Measurements from ENCODE around the gene VPS13A.
A peak's percentile ranks its signal among the peaks of the same experiment; 100 is the strongest.
"Not testable (repeated sequence)": the region's sequence is repeated elsewhere in the genome, so short reads cannot be mapped to it uniquely, and the experiment has no call there.

The VPS13A gene

GRCh38 chr9:77392328-77392727 lies 215.0 kb downstream of the VPS13A start:
- Histone ChIP-seq H3K36me3 (replicated peaks) (no peaks in the 10 kb centered on the region), H3K4me3 (ENCODE audit: low read depth, low read length) (no peak overlapping the region), H3K27ac (no peak overlapping the region), H3K27me3 (replicated peaks) (no peaks in the 10 kb centered on the region)
- in situ Hi-C loops (cut with HindIII; ENCODE audit: low pct_ligation_motif_present, low sequenced_read_pairs), result no loop called here
- no peak for DNase-seq
- no peak for TF ChIP-seq CTCF (IDR thresholded peaks at IDR 0.05; ENCODE audit: low read depth, low read length, missing control alignments)

- peak overlapping the region; percentile 11 for H3K27ac ChIP-seq
- H3K4me3 ChIP-seq (ENCODE audit: low read depth, low read length); H3K27me3 ChIP-seq (replicated peaks); in situ Hi-C loops (cut with HindIII; ENCODE audit: low pct_ligation_motif_present, low sequenced_read_pairs); H3K36me3 ChIP-seq (replicated peaks): not testable (repeated sequence)
- peak; percentile 49 for DNase-seq
These were observed 221.2 kb downstream of the VPS13A start for GRCh38 chr9:77398581-77398980.

GRCh38 chr9:77399964-77400363 lies 222.6 kb downstream of the VPS13A start:
- TF ChIP-seq CTCF (IDR thresholded peaks at IDR 0.05; ENCODE audit: low read depth, low read length, missing control alignments), result no peak
- Histone ChIP-seq H3K27me3 (replicated peaks) (no peaks in the 10 kb centered on the region), H3K4me3 (ENCODE audit: low read depth, low read length) (no peak overlapping the region), H3K27ac (no peak overlapping the region), H3K36me3 (replicated peaks) (no peaks in the 10 kb centered on the region)
- in situ Hi-C loops (cut with HindIII; ENCODE audit: low pct_ligation_motif_present, low sequenced_read_pairs), result no loop called here
- no peak for DNase-seq

DNA sequence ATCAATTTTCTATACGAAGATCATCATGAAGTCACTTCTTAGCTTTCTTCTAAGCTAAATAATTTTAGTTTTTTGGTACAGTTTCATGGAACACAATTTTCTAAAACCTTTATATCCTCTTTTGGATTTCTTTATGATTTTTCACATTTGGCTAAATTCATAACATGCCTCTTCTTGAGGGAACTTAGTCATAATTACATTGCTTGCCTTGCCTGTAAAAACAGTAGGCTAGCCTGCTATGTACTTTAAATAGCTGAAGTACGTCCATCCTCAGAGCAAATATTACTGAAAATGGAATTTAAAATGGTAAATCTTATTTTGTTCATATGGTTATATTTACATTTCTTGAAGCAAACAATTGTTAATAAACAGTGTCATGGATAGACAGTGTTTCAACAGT lies 225.0 kb downstream of the VPS13A start:
- H3K27ac ChIP-seq, result peak overlapping the region; percentile 41
- in situ Hi-C loops (cut with HindIII; ENCODE audit: low pct_ligation_motif_present, low sequenced_read_pairs), result no loop called here
- no peak for TF ChIP-seq CTCF (IDR thresholded peaks at IDR 0.05; ENCODE audit: low read depth, low read length, missing control alignments)
- no peak overlapping the region for H3K4me3 ChIP-seq (ENCODE audit: low read depth, low read length)
- no peak for DNase-seq
- no peaks in the 10 kb centered on the region for H3K27me3 ChIP-seq (replicated peaks)
- no peaks in the 10 kb centered on the region for H3K36me3 ChIP-seq (replicated peaks)

DNA sequence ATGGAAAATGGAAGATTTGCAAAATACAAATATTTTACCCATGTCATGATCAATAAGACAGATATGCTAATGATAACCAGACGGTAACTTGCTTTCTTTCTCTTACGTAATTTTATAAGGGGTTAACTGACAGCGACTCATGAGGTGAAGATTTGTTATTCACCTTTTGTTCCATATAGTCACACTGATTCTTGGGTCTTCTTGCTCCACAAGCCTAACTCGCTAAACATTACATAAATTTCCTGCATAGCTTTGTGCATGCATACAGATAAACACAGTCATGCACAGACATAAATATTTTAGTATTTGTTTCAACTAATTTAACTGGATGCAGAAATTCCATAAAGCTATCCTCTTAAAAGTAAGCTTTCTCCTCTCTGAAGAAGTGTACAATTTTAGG lies 225.9 kb downstream of the VPS13A start:
- H3K27me3 ChIP-seq (replicated peaks), result no peaks in the 10 kb centered on the region
- DNase-seq, result no peak
- H3K27ac ChIP-seq, result no peak overlapping the region
- in situ Hi-C loops (cut with HindIII; ENCODE audit: low pct_ligation_motif_present, low sequenced_read_pairs), result no loop called here
- peaks cover 5% of the 10 kb centered on the region for H3K36me3 ChIP-seq (replicated peaks)
- TF ChIP-seq CTCF (IDR thresholded peaks at IDR 0.05; ENCODE audit: low read depth, low read length, missing control alignments), result no peak
- H3K4me3 ChIP-seq (ENCODE audit: low read depth, low read length), result no peak overlapping the region

- H3K27ac ChIP-seq; in situ Hi-C loops (cut with HindIII; ENCODE audit: low pct_ligation_motif_present, low sequenced_read_pairs); H3K27me3 ChIP-seq (replicated peaks); H3K4me3 ChIP-seq (ENCODE audit: low read depth, low read length); H3K36me3 ChIP-seq (replicated peaks); DNase-seq: not testable (repeated sequence)
These were observed 231.2 kb downstream of the VPS13A start for GRCh38 chr9:77408521-77408920.

DNA sequence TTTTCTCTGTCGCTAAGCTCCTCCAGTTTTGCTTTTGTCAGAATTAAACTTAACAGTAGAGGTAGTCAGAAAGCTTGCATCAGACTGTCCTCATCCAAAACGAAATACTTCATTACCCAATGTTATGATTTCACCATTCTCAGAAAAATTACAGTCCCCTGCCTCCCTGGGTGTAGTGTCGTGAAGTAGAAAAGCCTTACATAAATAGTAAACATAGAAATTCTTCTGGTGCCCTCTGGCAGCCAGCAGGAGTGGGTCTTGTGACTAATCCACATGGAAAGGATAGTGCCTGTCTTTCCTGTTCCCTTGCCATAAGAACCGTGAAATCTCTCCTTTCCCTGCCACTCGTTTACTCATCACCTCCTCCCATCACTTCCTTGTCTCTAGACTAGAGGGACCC lies 240.2 kb downstream of the VPS13A start:
- TF ChIP-seq CTCF (IDR thresholded peaks at IDR 0.05; ENCODE audit: low read depth, low read length, missing control alignments), result no peak
- in situ Hi-C loops (cut with HindIII; ENCODE audit: low pct_ligation_motif_present, low sequenced_read_pairs), result no loop called here
- H3K27ac ChIP-seq, result peak overlapping the region; percentile 12
- H3K4me3 ChIP-seq (ENCODE audit: low read depth, low read length), result no peak overlapping the region
- DNase-seq, result peak; percentile 27
- no peaks in the 10 kb centered on the region for H3K27me3 ChIP-seq (replicated peaks)
- no peaks in the 10 kb centered on the region for H3K36me3 ChIP-seq (replicated peaks)

Measured in brain microvascular endothelial cell (primary cell).